GM19397 (cell line): ENCODE results near the gene KCTD10.

Experiments used
- ATAC-seq: cut with Tn5 transposase; IDR thresholded peaks from one replicate; pipeline ENCODE4 v1.9.1; 2021; ENCODE audit warnings: mild to moderate bottlenecking, moderate library complexity; ENCODE audit not compliant: unreplicated experiment

KCTD10 gene

DNA sequence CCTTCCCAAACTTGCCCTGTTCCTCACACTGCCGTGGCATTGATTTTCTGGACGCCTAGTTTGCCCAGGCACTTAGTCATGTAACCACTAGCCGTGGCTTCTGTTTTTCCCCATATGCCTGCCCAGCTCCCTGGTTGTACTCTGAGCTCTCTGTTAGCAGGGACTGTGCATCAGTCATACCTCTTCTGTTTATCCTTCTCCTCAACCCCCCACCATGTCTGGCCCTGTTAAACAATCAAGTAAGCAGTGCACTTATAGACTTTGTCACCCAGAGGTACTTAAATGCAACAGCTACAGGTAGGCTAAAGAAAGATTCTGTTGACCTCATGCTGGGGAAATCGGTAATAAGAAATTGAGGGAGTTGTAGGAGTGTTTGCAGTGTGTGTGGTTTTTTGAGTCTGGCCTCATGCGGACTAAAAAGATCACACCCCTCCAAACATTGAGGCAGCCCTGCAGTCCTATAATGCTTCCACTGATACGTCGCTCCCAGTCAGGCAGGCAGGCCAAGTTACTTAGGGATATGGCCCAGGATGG is 17.3 kb upstream of the KCTD10 start:
- ATAC-seq, result no peak

DNA sequence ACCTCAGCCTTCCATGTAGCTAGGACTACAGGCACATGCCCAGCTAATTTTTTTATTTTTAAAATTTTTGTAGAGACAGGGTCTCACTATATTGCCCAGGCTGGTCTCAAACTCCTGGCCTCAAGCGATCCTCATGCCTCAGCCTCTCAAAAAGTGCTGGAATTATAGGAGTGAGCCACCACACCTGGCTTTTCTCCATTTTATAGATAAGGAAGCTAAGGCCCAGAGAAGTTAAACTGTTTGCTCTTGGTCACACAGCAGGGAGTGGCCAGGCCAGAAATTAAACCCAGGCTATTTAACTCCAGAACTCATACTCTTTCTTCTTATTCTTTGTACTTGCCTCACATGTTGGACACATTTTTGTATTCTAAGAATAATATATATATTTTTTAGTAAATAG is 16.8 kb upstream of the KCTD10 start:
- ATAC-seq, result no peak

DNA sequence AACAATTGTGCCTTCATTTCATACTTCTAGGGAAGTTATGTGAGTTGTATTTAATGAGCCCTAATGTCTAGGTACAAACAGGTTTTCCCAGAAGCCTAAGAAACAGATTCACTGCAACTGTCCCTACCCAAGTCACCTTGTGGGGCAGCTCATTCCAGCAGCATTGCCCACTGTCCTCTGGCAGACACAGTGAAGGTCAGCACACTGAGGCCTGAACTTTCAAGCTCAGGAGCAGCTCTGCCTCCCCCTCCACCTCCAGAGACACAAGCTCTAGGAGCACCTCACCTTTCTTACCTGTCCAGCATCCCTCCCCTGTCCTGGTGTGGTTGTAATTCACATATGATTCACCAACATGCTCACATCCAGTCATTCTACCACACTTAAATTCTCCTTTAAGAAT is 16.0 kb upstream of the KCTD10 start:
- no peak for ATAC-seq

GRCh38 chr12:109492371-109492770 is 15.3 kb upstream of the KCTD10 start:
- no peak for ATAC-seq

DNA sequence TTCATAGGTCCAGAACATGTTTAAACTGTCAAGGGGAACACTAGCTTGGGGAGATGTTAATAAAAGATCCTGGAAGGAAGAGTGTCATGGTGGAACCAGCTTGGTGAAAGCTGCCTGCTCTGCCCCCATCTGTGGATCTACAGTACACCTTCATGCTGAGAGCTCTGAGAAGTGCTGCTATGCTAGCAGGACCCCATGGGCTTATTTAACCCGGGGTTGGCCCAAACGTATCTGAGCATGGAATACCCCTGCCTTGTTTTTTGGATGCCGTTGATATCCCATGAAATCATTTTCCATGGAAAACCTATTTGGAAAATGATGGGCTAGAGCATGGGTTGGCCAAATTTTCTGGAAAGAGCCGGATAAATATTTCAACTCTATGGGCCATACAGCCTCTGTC is 14.6 kb upstream of the KCTD10 start:
- no peak for ATAC-seq

DNA sequence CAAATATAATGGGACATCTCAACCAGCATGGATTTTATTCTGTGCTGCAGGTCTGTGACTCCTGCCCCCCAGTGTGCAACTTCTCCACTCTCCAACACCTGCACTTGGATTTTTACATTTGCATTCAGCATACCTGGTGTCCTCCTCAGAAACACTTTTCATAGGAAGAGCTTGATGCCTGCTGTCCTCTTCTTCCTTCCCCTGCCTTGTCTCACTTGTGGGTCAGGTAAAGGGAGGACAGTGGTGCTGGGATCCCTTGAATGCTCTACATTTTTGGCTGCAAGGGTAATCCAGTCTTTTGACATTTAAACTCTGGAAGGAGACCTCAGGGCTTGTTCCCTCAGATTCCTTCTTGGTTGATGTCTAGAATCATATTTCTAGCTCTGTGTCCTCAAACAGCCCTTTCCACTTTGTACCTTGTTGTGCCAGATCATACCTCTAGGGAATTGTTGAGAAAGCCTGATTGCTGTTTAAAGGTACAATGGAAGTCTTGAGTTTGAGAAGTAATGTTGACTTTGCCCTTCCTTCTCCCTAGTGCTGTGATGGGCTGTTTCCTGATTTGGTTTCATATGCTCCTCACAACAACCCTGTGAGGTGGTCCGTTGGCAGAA is 13.0 kb upstream of the KCTD10 start:
- no peak for ATAC-seq

GRCh38 chr12:109489016-109489954 is 12.2 kb upstream of the KCTD10 start:
- no peak for ATAC-seq

GRCh38 chr12:109488051-109488665 is 11.1 kb upstream of the KCTD10 start:
- no peak for ATAC-seq

- no peak for ATAC-seq
Observed at GRCh38 chr12:109487181-109488050, 10.3 kb upstream of the KCTD10 start.

GRCh38 chr12:109485201-109485600 is 8.1 kb upstream of the KCTD10 start:
- no peak for ATAC-seq

GRCh38 chr12:109483346-109483745 is 6.2 kb upstream of the KCTD10 start:
- no peak for ATAC-seq

DNA sequence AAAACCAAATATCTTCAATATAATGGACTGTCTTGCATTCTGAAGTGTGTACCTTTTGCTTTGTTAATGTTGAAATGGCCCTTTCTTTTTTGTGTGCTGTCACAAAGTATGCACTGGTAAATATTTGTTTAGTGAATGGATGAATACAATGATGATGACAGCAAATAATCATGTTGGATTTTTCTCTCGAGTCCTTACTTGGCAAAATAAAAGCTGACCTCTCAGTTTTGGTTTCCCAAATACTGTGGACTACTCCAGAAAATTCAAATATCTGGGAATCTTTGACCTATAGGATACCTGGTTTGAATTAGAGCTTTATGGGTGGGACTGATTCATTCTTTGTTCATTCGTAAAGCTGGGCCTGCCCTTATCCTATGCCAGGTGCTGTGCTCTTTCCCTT is 5.8 kb upstream of the KCTD10 start:
- no peak for ATAC-seq

DNA sequence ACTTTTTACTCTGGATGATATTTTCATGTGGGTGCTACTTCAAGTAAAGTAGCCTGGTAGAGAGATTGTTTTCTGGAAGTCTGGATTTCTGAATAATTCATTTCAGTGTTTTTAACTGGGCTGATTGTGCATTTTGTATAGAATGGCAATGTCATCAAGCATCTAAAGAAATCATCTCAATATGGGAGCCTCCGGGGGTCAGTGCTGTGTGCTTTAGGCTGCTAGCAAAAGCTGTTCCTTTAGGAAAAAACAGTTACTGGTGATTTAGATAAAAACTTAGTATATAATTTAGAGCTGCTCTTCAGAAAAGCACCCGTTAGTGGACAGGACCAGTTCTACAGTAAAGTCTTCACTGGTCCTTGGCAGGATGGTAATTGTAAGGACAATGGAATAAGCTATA is 5.4 kb upstream of the KCTD10 start:
- ATAC-seq, result no peak

DNA sequence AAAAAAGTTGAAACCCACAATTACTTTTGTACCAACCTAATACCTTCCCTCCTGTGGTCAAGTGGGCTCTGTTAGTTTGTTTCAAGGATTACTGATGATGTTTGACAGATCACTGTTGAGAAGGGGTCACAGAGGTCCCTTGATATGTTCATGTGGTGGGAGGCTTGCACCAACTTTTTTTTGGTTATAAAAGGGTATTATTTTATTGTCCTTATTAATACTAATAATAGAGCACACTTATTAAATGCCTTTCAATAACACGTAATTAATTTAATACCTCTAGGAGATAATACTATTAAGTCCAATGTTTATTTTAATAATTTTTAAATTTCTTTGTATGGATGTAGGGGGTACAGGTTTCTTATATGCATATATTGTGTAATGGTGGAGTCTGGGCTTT is 4.8 kb upstream of the KCTD10 start:
- ATAC-seq, result no peak

DNA sequence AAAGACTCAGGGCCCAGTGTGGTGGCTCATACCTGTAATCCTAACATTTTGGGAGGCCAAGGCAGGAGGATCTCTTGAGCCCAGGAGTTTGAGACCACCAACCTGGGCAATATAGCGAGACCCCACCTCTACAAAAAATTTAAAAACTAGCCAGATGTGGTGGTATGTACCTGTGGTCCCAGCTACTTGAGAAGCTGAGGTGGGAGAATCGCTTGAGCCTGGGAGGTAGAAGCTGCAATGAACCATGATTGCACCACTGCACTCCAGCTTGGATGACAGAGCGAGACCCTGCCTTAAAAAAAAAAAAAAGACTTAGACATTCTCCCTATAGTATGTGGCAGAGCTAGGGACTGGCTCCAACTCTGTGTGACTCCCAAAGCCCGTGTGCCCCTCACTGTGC is 3.3 kb upstream of the KCTD10 start:
- no peak for ATAC-seq

DNA sequence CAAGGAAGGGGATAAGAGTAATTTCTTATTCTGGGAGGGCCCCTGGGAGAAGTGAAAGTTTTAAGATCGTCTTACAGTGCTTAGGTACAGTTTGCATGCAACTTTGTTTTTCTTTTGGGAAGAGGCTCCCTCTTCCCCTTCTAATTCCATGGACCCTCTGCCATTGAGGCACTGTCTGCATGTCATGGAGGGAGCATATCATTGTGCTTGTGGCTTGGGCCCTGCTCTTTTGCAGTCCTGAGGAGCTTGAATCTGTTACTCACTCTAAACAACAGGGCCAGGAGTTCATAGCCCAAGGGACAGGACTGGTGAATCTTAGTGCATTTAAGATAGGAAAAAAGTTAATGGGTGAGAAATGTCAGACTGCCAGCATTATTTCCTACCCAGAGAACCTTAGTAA is 2.7 kb upstream of the KCTD10 start:
- ATAC-seq, result no peak

DNA sequence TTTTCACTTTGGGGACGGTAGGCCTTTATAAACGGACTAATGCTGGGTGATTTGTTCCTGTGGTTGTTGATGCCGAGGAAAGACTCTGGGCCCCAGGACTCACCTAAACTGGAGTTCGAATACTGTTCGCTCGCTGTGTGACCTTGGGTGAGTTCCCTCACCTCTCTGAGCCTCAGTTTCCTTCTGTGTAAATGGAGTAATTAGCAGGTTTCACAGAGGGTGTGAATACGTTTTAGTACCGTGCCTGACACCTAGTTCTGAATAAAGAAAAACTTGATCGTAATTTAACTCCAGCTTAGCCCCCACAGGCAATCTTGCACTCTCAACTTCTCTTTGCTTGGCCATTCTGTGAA is 839 bp upstream of the KCTD10 start:
- no peak for ATAC-seq

DNA sequence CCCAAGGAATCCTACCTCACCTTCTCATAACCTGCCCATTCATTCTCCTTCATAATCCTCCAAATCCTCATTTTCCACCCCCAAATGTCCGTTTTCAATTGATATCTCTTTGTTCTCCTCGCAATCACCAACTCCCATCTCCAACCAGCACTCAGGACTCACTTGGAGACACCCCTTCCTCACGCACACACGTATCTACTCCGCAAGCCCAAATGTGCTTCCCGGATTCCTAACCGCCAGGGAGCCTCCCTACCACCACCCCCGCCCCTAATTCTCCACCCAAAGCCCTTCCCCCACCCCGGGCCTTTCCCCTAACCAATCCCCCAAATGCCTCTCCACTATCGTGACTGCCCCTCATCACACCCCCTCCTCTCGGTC is 304 bp downstream of the KCTD10 start:
- ATAC-seq, result no peak

GRCh38 chr12:109475993-109476806 is 900 bp downstream of the KCTD10 start:
- ATAC-seq, result no peak

GRCh38 chr12:109475121-109475520 is 2.0 kb downstream of the KCTD10 start:
- no peak for ATAC-seq
